ENCODE measurements around the gene FOSB. TPM values are rescaled to one million over a fixed set of nuclear protein-coding genes. Genes with fewer than 3 reads are reported as not detected.
A peak's percentile ranks its signal among the peaks of the same experiment; 100 is the strongest.

The FOSB gene
- total and polyA plus RNA-seq, 9 of the 15 experiments (the other 6 are each of a cell fraction or from before 2014, with no cell fraction given) = 0.11 to 2.7 (median 0.73) TPM

- TF ChIP-seq ZNF133 (CRISPR knock-in tag; IDR thresholded peaks at IDR 0.05) (no peak), ZFP1 (CRISPR knock-in tag; IDR thresholded peaks at IDR 0.05) (no peak), YBX1 (IDR thresholded peaks at IDR 0.05) (no peak), POLR2A (conservative IDR thresholded peaks at IDR 0.05) (peak; percentile 86), CHD1 (IDR thresholded peaks at IDR 0.05; ENCODE audit: low read length) (peak; percentile 85), ZNF311 (CRISPR knock-in tag; IDR thresholded peaks at IDR 0.05) (no peak), U2AF1 (optimal IDR thresholded peaks at IDR 0.05; ENCODE audit: low read depth, low read length) (peak; percentile 24), SETDB1 (IDR thresholded peaks at IDR 0.05; ENCODE audit: low read length) (no peak), JUND (IDR thresholded peaks at IDR 0.05; ENCODE audit: borderline replicate concordance, low read depth, low read length) (peak; percentile 51; the same call in 1 of the 2 replicates), JUND (tag; IDR thresholded peaks at IDR 0.05; ENCODE audit: borderline replicate concordance, low read depth, low read length) (no peak; the same call in 2 of the 3 replicates), NCOA6 (IDR thresholded peaks at IDR 0.05) (peak; percentile 97), TOE1 (IDR thresholded peaks at IDR 0.05; ENCODE audit: borderline replicate concordance) (no peak), TOE1 (CRISPR knock-in tag; IDR thresholded peaks at IDR 0.05; ENCODE audit: borderline replicate concordance, low read depth) (0 out of 2 replicates have a peak, but pooled peaks have one; percentile 35), MXI1 (IDR thresholded peaks at IDR 0.05; ENCODE audit: low read depth, low read length) (peak; percentile 58; the same call in 1 of the 2 replicates), FOXM1 (IDR thresholded peaks at IDR 0.05; ENCODE audit: low read depth) (peak; percentile 59; the same call in 1 of the 2 replicates), FOXM1 (CRISPR knock-in tag; IDR thresholded peaks at IDR 0.05; ENCODE audit: low read depth) (peak; percentile 91; the same call in 1 of the 2 replicates), MEF2A (IDR thresholded peaks at IDR 0.05; ENCODE audit: control insufficient read depth, low read depth, low read length) (peak; percentile 68), ZNF609 (CRISPR knock-in tag; IDR thresholded peaks at IDR 0.05; ENCODE audit: borderline replicate concordance) (no peak), SMAD2 (IDR thresholded peaks at IDR 0.05; ENCODE audit: low read depth, low read length) (no peak), SUPT5H (IDR thresholded peaks at IDR 0.05) (peak; percentile 78), ZC3H4 (CRISPR knock-in tag; IDR thresholded peaks at IDR 0.05; ENCODE audit: borderline replicate concordance) (peak; percentile 78), TAF15 (IDR thresholded peaks at IDR 0.05; ENCODE audit: low read depth, low read length) (no peak), KHSRP (IDR thresholded peaks at IDR 0.05) (no peak), SOX6 (IDR thresholded peaks at IDR 0.05) (no peak)
- TF ChIP-seq, protein P1, sequence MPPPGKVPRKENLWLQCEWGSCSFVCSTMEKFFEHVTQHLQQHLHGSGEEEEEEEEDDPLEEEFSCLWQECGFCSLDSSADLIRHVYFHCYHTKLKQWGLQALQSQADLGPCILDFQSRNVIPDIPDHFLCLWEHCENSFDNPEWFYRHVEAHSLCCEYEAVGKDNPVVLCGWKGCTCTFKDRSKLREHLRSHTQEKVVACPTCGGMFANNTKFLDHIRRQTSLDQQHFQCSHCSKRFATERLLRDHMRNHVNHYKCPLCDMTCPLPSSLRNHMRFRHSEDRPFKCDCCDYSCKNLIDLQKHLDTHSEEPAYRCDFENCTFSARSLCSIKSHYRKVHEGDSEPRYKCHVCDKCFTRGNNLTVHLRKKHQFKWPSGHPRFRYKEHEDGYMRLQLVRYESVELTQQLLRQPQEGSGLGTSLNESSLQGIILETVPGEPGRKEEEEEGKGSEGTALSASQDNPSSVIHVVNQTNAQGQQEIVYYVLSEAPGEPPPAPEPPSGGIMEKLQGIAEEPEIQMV (tag; conservative IDR thresholded peaks at IDR 0.05; ENCODE audit: low read depth) = peak; percentile 94
These were observed 1.5 kb downstream of the FOSB start (continued) for GRCh38 chr19:45469132-45469944.
